AG08396 (cell line): ENCODE data around the gene AVPR2.

ENCODE experiments used
- DNase-seq: peaks from one replicate; pipeline ENCODE4 v3.0.0; 2012; ENCODE audit warnings: low spot score, mixed read lengths

Gene AVPR2

DNA sequence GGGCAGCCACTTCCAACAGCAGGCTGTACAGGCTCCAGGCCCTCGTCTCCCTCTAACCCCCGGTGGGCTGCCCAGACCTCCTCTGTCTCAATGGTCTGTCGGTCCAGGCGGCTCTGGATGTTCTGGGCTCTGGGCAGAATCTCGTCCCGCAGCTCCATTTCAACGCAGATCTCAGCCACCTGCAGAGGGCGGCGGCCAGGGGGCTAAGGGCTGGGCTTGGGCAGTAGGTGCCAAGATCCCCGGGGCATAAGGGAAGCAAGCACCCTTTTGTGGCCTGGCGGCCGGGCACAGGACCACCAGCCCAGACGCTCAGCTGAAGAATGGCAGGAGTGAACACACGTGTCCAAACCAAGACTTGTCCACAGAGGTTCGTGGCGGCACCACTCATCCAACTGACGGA is 9.2 kb downstream of the AVPR2 start:
- no peak for DNase-seq

DNA sequence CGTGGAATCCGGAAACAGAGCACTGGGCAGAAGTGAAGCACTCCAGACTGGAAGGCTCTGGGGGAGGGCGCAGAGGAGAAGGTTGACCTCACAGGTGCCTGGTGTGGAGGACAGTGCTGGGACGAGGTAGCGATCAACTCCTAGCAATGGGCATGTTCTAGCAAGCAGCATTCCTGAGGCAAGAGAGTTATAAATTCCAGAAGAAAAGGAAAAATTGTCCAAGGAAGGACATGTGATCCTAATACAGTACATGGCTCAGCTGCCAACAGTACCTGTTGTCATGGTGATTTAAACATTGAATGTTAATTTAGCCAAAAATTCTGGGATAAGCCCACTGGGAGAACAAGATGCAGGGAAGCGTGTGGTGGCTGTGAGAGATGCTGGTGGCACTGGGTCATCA is 13.4 kb downstream of the AVPR2 start:
- DNase-seq = no peak

- DNase-seq = no peak
Measured at GRCh38 chrX:153919281-153919680, 14.8 kb downstream of the AVPR2 start.

- DNase-seq = no peak
Measured at GRCh38 chrX:153920546-153920945, 16.1 kb downstream of the AVPR2 start.

- DNase-seq = no peak
Measured at GRCh38 chrX:153921070-153921469, 16.6 kb downstream of the AVPR2 start.

DNA sequence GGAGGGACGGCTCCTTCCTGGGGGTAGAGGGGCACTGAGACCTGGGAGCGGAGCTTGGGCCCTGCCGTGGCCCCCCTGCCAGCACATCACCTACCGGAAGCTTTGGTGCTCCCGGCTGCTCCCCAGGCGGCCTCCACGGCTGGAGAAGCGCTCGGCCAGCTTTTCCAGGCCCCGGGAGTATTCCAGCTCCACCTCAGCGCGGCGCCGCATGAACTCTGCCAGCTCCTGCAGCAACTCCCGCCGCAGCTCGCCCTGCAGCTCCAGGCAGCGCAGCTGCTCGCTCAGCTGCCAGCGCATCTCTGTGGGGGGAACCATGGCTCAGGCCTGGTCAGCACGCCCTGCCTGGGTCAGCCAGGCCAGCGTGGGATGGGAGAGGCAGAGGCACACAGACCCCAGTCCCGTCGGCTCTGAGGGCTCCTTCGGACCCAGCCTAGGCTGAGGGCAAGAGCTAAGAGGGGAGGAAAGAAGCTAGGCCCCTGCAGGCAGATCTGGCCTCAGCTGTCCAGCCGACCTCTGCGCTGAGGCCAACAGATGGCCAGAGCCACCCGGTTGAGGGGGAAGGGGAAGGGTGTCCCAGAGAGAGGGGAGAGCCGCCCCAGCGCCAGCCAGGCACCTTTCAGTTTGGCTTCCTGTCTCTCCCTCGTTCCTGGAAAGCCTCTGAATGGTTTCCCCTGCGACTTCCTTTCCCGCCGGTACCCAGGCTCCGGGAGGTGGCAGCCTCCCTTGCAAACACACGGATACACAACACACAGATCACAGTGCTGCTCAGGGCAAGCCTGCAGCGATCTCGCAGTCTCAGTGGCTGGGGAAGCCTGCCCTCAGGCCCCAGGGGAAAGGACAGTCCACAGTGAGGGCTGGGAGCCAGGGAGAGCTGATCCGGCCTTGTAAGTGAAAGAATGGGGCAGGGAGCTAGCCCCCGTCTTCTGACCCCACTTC is 17.3 kb downstream of the AVPR2 start:
- no peak for DNase-seq

- DNase-seq = peak; percentile 72
Measured at GRCh38 chrX:153922932-153923857, 18.7 kb downstream of the AVPR2 start.

DNA sequence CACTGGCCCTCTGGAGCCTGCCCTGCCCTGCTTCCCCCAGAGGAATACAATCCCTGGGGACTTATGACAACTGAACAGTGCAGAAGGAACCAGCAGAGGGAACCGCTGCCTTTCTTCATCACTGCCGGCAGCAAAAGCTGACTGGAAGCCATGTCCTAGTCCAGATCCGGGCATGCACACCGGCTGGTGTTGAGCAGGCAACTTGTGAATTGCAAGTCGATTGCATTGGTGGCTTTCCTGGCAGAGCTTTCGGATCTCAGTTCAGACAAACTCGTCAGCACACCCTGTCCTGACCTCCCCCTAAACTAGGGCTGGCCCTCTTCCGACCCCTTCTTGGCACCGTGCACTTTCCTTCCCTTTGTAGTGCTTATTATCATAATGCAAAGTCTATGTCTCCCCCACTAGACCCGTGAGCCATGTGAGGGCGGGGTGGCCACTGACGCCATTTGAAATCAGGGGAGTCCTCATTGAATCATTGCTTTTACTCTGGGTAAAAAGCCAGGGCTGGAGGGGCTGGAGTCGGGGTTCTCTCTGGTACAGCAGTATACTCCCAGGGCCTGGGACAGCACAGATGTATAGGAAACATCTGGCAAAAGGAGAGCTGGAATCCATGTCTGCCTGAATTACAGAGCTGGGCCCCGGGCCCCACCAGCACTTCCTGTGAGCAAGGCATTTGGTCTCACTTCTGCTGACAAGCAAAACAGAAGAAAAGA is 19.8 kb downstream of the AVPR2 start:
- peak; percentile 65 for DNase-seq

- no peak for DNase-seq
Measured at GRCh38 chrX:153925387-153925738, 20.9 kb downstream of the AVPR2 start.

DNA sequence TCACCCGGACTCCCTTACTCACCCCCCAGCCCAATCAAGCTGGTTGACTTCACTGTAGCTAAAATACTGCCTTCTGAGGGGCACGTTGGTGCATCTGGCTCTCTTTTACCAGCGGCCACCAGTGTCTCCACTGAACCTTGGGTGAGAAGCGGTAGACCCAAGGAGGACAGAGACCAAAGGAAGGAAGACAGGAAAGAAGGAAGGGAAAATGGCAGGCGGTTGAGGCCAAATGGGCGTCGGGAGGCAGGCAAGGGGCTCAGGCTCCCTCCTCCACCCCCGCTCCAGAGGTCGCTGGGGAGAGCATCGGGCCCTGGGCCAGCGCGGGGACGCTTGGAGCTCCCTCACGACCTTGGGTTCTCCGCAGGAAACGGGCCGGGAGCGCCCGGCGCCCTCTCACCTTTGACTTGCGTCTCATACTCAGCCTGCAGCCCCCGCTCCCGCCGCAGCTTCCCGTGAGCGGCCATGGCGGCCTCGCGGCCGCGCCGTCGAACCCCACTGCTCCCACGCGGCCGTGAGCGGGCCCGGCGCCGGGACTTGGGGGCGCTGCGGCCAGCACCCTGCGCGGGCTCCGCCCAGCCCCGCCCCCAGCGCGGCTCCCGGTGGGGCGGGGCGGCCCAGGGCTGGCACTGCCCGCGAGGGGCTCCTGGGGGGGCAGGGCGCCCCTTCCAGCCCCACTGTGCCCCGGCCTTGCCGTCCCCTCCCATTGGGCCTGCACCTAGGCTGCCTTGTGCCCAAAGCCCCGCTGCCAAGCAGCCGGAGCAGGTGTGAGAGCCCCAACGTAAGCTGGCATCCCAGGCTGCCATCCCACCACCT is 21.5 kb downstream of the AVPR2 start, which contains the start of gene ARHGAP4:
TSS of gene ARHGAP4 (minus strand) at position 526 of the 813 bp plus-strand sequence. CDS start at position 464, 62 bp downstream.
- no peak for DNase-seq

DNA sequence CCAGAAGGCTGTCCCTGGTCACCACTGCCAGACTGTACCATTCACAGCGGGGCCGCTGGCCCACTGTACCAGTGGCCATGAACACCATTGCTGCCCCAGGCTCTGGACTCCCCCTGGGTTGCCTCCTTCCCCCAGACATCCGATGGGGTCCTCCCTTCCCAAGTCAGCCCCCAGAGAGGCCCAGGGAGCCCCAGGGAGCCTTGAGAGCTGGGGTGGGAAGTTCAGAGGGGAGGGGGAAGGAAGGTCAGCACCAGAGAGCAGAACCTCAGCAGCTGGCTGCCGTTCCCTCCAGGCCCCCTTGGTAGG is 22.0 kb downstream of the AVPR2 start:
- DNase-seq = no peak

DNA sequence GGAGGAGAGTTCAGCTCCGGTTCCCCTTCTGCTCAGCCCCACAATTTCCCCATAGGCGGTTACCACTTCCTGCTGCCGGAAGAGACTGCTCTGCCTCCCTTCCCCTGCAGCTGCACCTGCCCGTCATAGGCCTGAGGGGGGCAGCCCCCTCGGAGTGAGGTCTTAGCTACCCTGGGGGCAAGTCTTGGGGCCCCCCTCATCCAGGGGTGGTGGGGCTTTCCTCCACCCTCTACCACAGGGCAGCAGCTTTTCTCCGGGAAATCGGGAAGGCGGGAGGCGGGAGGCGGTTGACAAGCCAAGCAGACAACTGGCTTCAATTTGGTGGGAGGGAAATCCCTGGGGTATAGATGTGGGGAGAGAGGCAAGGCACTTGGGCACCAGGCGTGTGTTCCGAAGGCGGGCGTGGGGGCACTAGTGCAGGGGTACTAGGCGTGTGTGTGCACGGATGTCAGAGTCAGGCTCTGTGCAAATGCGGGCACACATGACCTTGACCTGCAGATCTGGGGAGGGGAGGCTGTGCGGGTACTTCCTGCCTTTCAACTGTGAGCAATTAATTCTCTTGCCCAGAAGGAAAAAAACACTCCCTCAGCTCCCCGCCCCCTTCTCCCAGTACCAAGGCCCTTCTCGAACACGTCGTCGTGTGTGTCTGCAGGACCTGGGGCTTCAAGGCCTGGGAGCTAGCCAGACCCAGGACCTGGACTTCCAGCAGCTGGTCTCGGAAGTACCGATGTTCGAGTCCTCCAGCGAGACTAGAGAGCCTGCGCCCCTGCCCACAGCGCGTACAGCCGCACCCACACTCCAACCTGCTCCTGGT is 22.6 kb downstream of the AVPR2 start:
- no peak for DNase-seq

GRCh38 chrX:153927672-153927921 is 23.1 kb downstream of the AVPR2 start:
- no peak for DNase-seq

DNA sequence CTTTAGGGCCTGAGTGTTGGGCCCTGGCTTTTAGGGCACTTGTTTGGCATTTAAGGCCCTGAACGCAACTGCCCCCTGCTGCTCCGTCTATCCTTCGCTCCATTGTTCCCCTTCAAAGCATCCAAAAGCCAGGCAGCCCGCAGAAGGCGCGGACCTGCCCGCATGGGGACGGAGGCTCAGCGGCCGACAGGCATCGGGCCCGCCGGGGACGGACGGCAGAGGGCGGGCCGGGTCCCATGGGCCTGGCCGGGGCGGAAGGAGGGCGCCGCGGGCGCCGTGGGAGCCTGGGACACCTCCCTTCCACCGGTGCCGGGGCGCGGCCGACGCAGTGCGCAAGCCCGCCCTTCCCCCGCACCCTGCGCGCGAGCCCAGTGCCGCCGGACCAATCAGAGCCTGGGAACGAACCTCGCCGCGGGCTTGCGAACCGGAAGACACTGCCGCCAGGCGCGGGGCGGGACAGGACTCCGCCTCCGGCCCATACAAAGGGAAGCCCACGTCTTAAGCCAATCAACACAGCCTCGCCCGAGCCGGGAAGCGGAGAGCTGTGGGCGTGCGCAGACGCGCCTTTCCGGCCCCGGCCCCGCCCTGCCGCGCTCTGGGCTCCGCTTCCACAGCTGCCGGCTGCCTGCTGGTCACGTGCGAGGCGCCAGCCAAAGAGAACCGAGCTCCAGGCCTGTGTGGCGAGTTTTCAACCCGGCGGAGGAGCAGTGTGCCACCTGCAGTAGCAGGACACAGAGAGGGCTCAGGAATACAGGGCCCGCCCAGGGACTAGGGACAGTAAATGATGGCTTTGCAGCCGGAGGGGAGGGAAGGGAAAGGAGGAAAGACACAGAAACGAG is 23.7 kb downstream of the AVPR2 start:
- peak; percentile 96 for DNase-seq

DNA sequence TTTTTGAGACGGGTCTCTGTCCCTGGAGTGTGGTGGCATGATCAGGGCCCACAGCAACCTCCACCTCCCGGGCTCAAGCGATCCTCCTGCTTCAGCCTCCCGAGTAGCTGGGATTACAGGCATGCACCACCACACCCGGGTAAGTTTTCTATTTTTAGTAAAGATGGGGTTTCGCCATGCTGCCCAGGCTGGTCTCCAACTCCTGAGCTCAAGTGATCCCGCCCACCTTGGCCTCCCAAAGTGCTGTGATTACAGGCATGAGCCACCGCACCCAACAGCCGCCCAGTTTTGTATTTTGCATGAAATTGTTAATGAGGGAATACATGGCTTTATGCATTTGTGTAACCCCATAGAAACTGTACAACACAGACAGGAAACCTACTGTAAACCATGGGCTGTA is 24.4 kb downstream of the AVPR2 start:
- no peak for DNase-seq

DNA sequence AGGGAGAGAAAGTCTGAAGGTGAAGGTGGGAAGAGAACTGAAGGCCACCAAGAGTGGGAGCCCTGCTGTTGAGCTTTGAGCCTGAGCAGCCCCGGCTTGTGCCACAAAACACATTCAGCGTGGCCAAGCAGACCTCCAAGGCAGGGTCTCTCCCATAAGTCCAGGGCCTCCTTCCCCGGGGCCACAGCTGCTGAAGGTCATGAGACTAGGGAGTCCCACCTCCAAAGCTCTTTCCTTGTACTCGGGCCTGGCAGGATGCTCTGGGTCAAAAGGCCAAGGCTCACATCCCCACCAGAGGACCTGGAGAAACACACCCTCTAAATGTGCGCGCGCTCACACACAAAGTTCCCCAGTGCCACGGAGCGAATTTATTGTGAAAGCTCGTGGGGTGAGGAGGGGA is 25.1 kb downstream of the AVPR2 start:
- no peak for DNase-seq

GRCh38 chrX:153930011-153930910 is 25.8 kb downstream of the AVPR2 start:
- DNase-seq = no peak

GRCh38 chrX:153931151-153931550 is 26.7 kb downstream of the AVPR2 start:
- no peak for DNase-seq

- no peak for DNase-seq
Measured at GRCh38 chrX:153931748-153932147, 27.3 kb downstream of the AVPR2 start.
